ENCODE results near the gene FAM117B.

The FAM117B gene

DNA sequence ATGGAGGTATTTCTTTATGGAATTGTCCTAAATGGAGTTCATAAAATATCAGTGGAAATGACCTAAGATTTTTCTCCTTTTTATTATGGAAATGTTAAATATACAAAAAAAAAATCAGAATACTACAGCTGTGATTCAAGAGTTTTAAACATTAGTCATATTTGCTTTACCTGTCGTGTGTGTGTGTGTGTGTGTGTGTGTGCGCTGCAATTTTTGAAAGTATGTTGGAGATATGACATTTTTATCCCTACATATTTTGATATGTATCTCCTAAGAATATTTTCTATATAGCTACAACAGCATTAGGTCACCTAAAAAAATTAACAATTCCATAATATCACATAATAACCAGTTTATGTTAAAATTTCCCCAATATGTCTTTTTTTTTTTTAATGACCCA lies 85.5 kb downstream of the FAM117B start:
- no peak for DNase-seq (ENCODE audit: extremely low read depth, low read depth)
- TF ChIP-seq, protein P1, sequence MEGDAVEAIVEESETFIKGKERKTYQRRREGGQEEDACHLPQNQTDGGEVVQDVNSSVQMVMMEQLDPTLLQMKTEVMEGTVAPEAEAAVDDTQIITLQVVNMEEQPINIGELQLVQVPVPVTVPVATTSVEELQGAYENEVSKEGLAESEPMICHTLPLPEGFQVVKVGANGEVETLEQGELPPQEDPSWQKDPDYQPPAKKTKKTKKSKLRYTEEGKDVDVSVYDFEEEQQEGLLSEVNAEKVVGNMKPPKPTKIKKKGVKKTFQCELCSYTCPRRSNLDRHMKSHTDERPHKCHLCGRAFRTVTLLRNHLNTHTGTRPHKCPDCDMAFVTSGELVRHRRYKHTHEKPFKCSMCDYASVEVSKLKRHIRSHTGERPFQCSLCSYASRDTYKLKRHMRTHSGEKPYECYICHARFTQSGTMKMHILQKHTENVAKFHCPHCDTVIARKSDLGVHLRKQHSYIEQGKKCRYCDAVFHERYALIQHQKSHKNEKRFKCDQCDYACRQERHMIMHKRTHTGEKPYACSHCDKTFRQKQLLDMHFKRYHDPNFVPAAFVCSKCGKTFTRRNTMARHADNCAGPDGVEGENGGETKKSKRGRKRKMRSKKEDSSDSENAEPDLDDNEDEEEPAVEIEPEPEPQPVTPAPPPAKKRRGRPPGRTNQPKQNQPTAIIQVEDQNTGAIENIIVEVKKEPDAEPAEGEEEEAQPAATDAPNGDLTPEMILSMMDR (IDR thresholded peaks at IDR 0.05; ENCODE audit: low read depth, low read length), result no peak

DNA sequence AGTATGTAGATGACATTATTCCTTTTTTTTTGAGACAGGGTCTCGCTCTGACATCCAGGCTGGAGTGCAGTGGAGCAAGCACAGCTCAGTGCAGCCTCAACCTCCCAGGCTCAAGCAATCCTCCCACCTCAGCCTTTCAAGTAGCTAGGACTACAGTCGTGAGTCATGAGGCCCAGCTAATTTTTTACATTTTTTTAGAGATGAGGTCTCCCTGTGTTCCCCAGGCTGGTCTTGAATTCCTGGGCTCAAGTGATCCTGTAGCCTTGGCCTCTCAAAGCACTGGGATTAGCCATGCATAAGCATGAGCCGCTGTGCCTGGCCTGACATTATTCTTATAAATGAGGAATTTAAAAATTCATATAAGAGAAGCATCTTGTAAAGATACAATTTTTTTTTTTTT lies 86.9 kb downstream of the FAM117B start:
- TF ChIP-seq, protein P1 (IDR thresholded peaks at IDR 0.05; ENCODE audit: low read depth, low read length), result no peak
- no peak for DNase-seq (ENCODE audit: extremely low read depth, low read depth)

DNA sequence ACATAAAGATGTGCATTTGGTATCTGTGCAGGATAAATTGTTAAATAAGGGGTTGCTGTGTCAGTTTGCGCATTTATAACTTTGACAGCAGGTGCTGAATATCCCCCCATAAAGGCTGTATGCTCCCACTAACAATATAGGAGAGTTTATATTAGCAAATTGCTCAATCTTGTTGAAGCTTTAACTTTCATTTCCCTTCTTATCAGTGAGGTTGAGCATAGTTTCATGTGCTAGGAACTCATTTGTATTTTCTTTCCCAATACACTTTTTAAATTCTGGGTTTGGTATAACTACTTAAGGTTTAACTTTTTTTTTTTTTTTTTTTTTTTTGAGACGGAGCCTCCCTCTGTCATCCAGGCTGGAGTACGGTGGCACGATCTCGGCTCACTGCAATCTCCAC lies 89.0 kb downstream of the FAM117B start:
- DNase-seq (ENCODE audit: extremely low read depth, low read depth), result no peak
- TF ChIP-seq, protein P1 (IDR thresholded peaks at IDR 0.05; ENCODE audit: low read depth, low read length), result no peak

DNA sequence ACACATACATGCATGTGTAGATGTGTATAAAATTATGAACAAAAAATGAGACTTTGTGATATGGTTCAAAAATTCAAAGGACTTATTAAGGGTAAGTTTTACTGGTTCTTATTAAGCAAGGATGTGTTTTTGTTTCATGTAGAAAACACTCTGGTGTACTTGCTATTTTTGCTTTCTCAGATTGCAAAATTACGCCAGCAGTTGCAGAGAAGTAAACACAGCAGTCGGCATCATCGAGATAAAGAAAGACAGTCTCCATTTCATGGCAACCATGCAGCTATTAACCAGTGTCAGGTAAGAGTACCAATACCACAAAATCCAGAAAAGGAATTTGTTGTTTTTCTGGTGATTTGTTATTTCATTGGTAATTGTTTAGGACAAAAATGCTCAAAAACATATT lies 91.3 kb downstream of the FAM117B start:
- TF ChIP-seq, protein P1 (IDR thresholded peaks at IDR 0.05; ENCODE audit: low read depth, low read length), result no peak
- no peak for DNase-seq (ENCODE audit: extremely low read depth, low read depth)

DNA sequence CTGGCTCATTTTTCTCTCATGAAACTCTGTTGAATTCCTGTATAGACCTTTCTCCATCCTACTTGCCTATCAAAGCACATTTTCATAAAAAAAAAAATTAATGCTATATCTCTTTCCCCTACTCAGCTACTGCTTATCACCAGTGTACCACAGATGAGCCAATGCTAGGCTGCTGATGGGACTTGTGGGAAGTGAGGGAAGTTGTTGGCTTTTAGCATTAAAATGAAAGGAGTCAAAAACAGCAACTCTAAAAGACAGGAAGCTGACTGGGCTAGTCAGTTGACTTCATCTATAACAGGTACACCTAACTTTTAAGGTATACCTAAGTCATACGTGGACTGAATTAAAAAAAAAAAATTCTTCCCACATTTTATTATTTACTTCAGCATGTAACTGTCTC lies 102.1 kb downstream of the FAM117B start:
- no peak for DNase-seq (ENCODE audit: extremely low read depth, low read depth)
- TF ChIP-seq, protein P1 (IDR thresholded peaks at IDR 0.05; ENCODE audit: low read depth, low read length), result no peak

- TF ChIP-seq, protein P1 (IDR thresholded peaks at IDR 0.05; ENCODE audit: low read depth, low read length), result no peak
- no peak for DNase-seq (ENCODE audit: extremely low read depth, low read depth)
Observed at GRCh38 chr2:202743613-202744012, 108.8 kb downstream of the FAM117B start.

- no peak for DNase-seq (ENCODE audit: extremely low read depth, low read depth)
- TF ChIP-seq, protein P1 (IDR thresholded peaks at IDR 0.05; ENCODE audit: low read depth, low read length), result no peak
Observed at GRCh38 chr2:202749477-202749876, 114.7 kb downstream of the FAM117B start.

All from AG09319 (cell line).